ENCODE results near the gene CEBPZOS. TPM values are rescaled to one million over a fixed set of nuclear protein-coding genes. Genes with fewer than 3 reads are reported as not detected.
A peak's percentile ranks its signal among the peaks of the same experiment; 100 is the strongest.

Gene CEBPZOS
- total and polyA plus RNA-seq, 9 of the 15 experiments (the other 6 are each of a cell fraction or from before 2014, with no cell fraction given) = 21.7 to 64.8 (median 46.7) TPM

GRCh38 chr2:37189452-37190153 lies 6.7 kb upstream of the CEBPZOS start:
- Histone ChIP-seq H3K4me2 (ENCODE audit: insufficient read depth, low read length) (no peak overlapping the region), H3K36me3 (ENCODE audit: control insufficient read depth, insufficient read depth, low read length) (no peaks in the 10 kb centered on the region), H3K9me3 (replicated peaks; ENCODE audit: control insufficient read depth, insufficient read depth, low read depth, low read length) (no peaks in the 10 kb centered on the region), H3K9ac (ENCODE audit: insufficient read depth in 1 of 2, low read depth in 2 of 2, low read length in 2 of 2) (no peak overlapping the region), H3K9me1 (ENCODE audit: control insufficient read depth, insufficient read depth, low read length) (no peaks in the 10 kb centered on the region), H3K27me3 (ENCODE audit: control insufficient read depth in 2 of 2, insufficient read depth in 2 of 2, low read length in 2 of 2) (peaks cover 0 to 8% of the 10 kb centered on the region in 2 experiments; a peak in 2 of 5 replicates), H3K27ac (ENCODE audit: extremely low read depth, low read depth, low read length) (no peak overlapping the region), H4K20me1 (replicated peaks; ENCODE audit: control insufficient read depth, insufficient read depth, low read length) (no peaks in the 10 kb centered on the region), H3K4me1 (replicated peaks in 1 of 2; ENCODE audit: control insufficient read depth in 2 of 2, insufficient read depth in 2 of 2, low read length in 2 of 2) (peaks cover 3 to 9% of the 10 kb centered on the region in 2 experiments; a peak in 2 of 5 replicates), H2AFZ (ENCODE audit: low read depth, low read length) (peak overlapping the region; percentile 66; the same call in 1 of the 2 replicates), H3K79me2 (ENCODE audit: control insufficient read depth, insufficient read depth, low read length) (no peaks in the 10 kb centered on the region), H3K4me3 (no peak overlapping the region)
- 44% methylated on average over 6 of the region's 6 CpGs for WGBS (ENCODE audit: insufficient coverage, low coverage, missing lambda C conversion rate)
- intact Hi-C loops (cut with micrococcal nuclease) = no loop called here
- no TSS peak for BruUV-seq (replicated peaks)
- CTCF ChIA-PET (ENCODE audit: low intra/inter-chr PET ratio) = no interaction called here
- DNase-seq (ENCODE audit: extremely low read depth in 1 of 4, low spot score in 3 of 4) = peak in 2 of 4 experiments; percentile 31 to 42
- peak; percentile 87 for ATAC-seq
- in situ Hi-C loops (cut with MboI) = no loop called here
- FAIRE-seq = peak; percentile 74
- POLR2A ChIA-PET = interaction anchor here (1.2 to 1.6 kb wide), 2 partner anchors 12 kb away, joined by 4 to 8 read pairs; no protein-coding TSS in a partner anchor
- no peak for TF ChIP-seq HNRNPL (IDR thresholded peaks at IDR 0.05; ENCODE audit: low read depth, low read length)
- no peak for TF ChIP-seq SFPQ (IDR thresholded peaks at IDR 0.05; ENCODE audit: low read depth, low read length)
- TF ChIP-seq FOSL1 (tag; conservative IDR thresholded peaks at IDR 0.05) = peak; percentile 74
- TF ChIP-seq MED1 (CRISPR knock-in tag; IDR thresholded peaks at IDR 0.05; ENCODE audit: borderline replicate concordance) = no peak
- TF ChIP-seq ATF3 (IDR thresholded peaks at IDR 0.05) = peak; percentile 43; the same call in 1 of the 2 replicates
- TF ChIP-seq ATF3 (CRISPR knock-in tag; conservative IDR thresholded peaks at IDR 0.05) = no peak
- no peak for TF ChIP-seq CUX1 (CRISPR knock-in tag; IDR thresholded peaks at IDR 0.05)
- no peak for TF ChIP-seq NR2C2 (CRISPR knock-in tag; IDR thresholded peaks at IDR 0.05)
- peak; percentile 54; the same call in 1 of the 2 replicates for TF ChIP-seq NR2C2 (tag; IDR thresholded peaks at IDR 0.05)
- TF ChIP-seq SOX6 (IDR thresholded peaks at IDR 0.05) = no peak
- TF ChIP-seq FUS (optimal IDR thresholded peaks at IDR 0.05; ENCODE audit: low read depth, low read length) = no peak
- TF ChIP-seq HDAC1 (IDR thresholded peaks at IDR 0.05) = no peak
